Suppressor macrophage treated with lipopolysaccharide for 4 hours (primary cell): ENCODE results near the gene ERCC6L2.

Experiments used
- DNase-seq: peaks from one replicate; pipeline ENCODE4 v3.0.0-alpha.2; 2020

The ERCC6L2 gene

GRCh38 chr9:95924987-95925386, 49.5 kb downstream of the ERCC6L2 start:
- DNase-seq: no peak

- peak; percentile 3 for DNase-seq
Measured at GRCh38 chr9:95927271-95928004, 51.9 kb downstream of the ERCC6L2 start.

DNA sequence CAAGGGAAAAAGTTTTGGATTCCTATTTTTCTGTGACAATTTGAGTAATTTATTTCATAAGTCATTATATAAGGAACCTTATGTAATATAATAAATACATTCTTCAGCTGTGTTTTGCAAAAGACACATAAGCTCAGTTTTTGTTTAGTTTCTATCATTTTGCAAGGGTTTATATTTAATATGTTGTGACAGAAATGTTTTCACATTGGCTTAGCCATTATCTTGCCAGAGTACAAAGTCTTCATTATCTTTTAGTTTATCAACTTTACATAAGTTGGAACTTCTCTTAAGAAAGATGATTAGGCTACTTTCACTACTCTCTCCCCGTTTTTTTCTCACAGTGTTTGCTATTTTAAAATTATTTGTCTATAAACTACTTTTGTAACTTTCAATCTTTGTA, 54.8 kb downstream of the ERCC6L2 start:
- DNase-seq: no peak

DNA sequence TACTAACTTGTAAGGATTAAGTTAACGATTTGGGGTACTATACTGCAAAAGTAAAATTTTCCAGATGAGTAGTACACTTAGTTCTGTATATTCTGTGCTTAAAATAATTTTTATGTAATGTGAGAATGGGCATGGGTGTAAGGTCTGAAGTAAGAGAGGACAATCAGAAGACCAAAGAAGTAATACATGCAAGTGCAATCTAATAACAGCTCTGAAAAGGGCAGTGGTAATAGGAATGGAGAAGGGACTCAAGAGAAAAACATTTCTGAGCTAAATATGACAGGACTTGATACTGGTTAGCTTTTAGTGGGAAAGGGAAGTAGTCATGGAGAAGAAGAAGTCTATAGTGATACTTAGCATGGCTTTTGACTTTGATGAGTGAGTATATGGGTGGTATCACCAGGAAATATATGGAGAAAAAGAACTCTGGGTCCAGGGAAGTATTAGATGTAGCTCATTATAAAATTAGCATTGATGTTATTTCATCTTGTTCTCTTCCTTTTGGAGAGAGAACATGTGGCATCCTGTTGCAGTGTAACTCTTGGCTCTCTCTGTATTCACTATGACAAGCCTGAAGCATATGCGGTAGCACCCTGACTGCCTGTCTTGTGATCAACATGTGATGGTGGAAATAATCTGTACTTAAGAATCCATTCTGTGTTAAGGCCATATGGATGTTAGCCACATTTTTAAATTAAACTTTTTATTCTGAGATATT, 60.5 kb downstream of the ERCC6L2 start:
- no peak for DNase-seq

DNA sequence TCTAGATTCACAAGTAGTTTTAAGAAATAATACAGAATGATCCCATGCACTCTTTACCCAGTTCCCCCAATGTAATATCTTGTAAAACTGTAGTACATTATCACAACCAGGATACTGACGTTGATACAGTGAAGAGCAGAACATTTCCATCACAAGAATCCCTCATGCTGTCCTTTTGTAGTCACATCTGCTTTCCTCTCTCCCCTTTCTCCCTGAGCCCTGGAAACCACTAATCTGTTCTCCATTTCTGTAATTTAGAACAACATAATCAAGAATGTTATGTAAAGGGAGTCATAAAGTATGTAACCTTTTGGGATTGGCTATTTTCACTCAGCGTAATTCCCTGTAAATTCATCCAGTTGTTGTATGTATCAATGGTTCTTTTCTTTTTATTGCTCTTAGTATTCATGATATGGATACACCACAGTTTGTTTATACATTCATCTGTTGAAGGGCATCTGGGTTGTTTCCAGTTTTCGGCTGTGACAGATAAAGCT, 61.1 kb downstream of the ERCC6L2 start:
- DNase-seq: no peak

GRCh38 chr9:95937131-95937530, 61.6 kb downstream of the ERCC6L2 start:
- DNase-seq: no peak

DNA sequence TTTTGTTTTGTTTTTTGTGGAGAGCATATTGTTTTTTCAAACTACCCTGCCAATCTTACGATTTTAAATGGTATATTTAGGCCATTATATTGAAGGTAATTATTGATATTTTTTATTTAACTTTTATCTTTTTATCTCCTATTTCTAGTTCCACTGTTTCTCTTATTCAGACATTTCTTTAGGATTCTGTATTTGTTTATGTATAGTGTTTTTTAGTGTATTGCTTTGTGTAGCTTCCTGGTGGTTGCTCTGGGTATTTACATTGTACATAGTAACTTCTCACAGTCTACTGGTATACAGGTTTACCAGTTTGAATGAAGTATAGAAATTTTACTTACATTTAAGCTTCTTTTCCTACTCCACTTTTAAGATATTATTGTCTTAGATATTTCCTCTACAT, 63.2 kb downstream of the ERCC6L2 start:
- no peak for DNase-seq

DNA sequence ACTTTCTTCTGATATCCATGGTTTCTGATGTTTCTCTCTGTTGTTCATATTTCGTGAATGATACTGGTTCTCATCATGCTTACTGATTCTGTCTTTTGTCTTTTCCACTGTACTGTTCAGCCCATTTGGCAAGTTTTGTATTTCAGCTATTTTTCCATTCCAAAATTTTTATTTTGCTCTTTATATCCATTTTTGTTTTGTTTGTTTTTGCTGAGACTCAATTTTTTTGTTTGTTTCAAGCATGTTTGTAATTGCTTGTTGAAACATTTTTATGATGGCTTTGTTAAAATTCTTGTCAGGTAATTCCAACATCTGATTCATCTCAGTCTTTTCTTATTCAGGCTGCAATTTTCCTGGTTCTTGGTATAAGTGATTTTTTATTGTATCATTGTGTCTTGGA, 64.0 kb downstream of the ERCC6L2 start:
- no peak for DNase-seq

- DNase-seq: no peak
Measured at GRCh38 chr9:95940265-95940664, 64.8 kb downstream of the ERCC6L2 start.

DNA sequence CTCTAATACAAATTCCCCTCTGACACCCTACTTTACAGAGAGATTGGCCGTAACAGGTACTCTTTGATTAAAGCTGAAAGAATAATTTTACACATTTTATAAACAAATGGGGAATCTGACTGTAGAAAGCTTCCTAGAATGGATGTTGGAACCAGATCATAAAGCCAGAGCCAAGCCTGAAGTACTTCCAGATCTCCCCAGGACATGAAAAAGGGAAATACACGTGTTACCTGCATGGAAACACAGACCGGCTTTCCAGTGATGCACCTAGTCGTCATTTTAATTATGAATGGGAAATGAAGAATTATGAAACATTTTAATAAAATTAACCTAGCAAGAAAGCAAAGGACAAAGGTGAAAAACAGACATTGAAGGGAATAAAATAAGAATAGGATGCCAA, 66.5 kb downstream of the ERCC6L2 start:
- no peak for DNase-seq

GRCh38 chr9:95947118-95947517, 71.6 kb downstream of the ERCC6L2 start:
- no peak for DNase-seq

DNA sequence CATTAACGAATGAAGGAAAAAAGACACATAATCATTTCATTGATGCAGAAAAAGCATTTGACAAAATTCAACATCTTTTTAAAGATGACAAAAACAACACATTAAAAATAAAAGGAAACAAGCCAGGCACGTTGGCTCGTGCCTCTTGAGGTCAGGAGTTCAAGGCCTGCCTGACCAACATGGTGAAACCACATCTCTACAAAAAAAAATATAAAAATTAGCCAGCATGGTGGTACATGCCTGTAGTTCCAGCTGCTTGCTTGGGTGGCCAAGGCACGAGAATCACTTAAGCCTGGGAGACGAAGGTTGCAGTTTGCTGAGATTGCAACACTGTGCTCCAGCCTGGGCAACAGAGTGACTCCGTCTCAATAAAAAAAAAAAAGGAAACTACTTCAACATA, 77.0 kb downstream of the ERCC6L2 start:
- no peak for DNase-seq

GRCh38 chr9:95953986-95954385, 78.5 kb downstream of the ERCC6L2 start:
- DNase-seq: no peak

DNA sequence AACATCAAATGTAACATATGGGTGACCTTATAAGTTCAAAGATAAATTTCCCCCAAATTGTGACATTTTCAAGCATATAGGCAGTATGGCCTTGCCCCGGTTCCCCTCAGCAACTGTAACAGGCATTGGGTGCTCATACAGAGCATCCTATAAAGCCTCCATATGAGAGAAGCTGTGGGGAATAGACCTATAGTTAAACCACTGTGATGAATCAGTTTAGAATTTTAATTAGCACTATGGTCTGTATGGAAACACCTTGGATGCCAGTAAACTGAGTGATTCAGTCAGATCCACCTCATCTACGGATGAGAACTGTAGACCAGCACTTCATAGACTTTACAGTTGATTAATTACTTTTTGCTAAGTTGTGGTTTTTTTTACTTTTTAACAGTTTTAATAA, 79.4 kb downstream of the ERCC6L2 start:
- DNase-seq: no peak

- no peak for DNase-seq
Measured at GRCh38 chr9:95962936-95963335, 87.4 kb downstream of the ERCC6L2 start.

DNA sequence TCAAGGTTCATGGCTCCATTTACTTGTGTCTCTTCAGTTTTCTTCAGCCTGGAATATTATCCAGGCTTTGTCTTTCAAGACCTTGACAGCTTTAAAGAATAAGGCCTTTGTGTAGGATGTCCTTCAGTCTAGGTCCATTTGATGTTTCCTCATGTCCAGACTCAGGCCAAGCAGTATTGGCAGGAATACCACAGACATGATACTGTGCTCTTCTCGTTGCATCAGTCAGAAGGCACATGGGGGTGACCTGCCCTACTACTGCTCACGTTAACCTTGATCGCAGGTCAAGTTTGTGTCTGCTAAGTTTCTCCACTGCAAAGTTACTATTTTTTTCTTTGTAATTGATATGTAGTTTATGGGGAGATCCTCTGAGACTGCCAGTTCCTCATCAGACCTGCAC, 88.2 kb downstream of the ERCC6L2 start:
- no peak for DNase-seq

DNA sequence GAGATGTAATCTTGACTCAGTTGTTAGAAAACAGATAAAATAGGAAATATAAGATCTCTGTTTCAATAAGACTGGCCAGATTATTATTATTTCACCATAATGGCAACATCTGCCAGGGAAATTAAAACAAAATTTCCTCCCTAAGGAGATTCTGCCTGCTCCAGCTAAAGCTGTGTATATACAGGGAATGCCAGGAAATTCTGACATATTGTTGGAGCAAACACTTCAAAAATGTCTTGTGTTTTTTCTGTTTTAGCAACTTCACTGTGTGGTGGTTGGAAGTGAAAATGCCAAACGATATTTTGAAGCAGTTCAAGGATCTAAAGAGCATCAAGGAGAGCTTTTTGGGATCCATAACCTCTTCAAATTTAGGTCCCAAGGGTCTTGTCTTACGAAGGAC, 90.8 kb downstream of the ERCC6L2 start:
- DNase-seq: no peak

DNA sequence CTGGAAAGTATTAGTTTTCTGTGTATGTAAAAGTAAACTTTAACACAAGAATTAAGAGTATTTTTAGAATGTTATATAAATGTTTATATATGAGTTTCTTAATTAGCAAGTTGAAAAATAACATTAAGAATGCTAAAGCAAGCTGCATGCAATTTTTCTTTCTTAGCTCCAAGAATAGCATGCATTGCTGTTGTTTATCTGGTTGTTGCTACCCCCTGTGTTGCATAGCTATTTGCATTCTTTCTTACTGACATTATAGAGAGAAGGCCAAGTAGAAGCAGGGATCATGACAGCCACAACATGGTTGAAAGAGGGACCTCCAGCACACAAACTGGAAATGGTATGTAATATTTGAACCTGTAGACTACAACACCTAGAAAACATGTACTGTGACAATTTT, 94.8 kb downstream of the ERCC6L2 start:
- DNase-seq: no peak

DNA sequence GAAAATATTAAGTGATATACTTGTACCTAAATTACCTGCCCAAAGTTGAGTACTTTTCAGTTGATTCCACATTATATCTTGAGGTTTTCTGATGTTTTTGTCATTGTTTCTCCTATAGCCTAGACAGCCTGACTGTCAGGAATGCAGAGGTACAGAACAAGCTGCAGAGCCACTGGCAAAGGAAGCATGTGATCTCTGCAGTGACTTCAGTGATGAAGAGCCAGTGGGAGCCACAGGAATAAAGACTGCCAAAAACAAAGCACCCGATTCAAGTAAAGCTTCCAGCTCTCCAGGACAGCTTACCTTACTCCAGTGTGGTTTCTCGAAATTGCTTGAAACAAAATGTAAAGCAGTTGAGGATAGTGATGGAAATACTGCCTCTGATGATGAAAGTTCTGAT, 96.3 kb downstream of the ERCC6L2 start:
- no peak for DNase-seq

- no peak for DNase-seq
Measured at GRCh38 chr9:95974389-95974788, 98.9 kb downstream of the ERCC6L2 start.

- DNase-seq: no peak
Measured at GRCh38 chr9:95977371-95977770, 101.9 kb downstream of the ERCC6L2 start.

- no peak for DNase-seq
Measured at GRCh38 chr9:95978106-95978505, 102.6 kb downstream of the ERCC6L2 start.

DNA sequence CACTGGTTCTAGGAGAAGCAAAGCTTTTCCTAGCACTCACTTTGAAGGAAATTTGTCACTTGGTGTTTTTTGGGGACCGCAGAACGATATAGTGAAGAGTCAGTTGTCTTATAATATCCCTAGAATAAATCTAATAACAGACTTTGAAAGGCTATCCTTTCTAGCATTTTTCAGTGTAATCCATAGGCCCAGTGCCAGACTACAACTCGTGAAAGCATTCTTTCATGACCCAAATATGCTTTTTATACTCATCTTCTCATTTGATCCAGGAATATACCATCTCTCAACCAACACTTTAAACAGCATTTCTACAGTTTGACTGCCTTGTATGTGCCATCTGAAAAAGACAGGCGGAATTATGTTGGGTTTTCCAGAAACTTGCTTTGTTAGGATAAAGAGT, 104.0 kb downstream of the ERCC6L2 start:
- DNase-seq: no peak

DNA sequence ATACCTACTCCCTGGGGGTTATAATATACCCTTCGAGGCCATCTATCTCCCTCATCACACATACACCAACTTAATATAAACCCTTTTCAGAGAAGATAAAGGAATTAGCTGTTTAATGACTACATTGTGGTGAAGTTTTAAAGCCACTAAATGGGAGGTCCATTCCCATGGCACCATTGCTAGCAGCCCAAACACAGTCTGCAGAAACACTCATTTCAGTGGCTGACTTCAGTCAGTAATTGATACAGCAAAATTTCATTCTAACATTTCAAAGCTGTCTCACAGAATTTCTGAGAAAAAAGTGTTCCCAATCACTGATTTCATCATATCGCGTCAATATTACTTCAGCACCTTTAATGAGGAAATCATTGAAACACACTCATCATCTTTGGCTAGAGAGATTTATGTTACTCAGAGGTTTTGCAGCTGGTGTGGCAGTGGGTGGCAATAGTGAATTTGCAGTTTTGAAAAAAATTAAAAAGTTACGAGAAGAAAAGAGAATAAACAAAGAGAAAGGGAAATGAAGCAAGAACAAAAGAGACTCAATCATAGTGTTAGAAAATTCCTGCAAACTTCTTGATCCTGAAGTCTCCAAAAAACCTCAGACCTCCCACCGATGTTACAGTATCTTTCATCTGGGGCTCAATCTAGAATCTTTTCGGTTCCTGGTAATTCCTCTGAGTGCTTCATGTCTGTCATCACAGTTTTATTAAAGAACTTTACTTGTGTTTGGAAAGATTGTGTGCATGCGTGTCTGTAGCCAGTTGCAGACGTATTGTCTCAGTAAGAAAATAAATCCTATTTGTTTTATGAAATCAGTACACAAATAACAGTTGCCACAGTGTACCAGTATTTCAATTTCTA, 105.0 kb downstream of the ERCC6L2 start:
- DNase-seq: peak; percentile 56
